Measurements from ENCODE around the gene LYSMD2. TPM values are rescaled to one million over a fixed set of nuclear protein-coding genes. Genes with fewer than 3 reads are reported as not detected.

Gene LYSMD2
- polyA plus RNA-seq, 1 of the 3 experiments (the other 2 are of a cell fraction): 10.3 TPM

DNA sequence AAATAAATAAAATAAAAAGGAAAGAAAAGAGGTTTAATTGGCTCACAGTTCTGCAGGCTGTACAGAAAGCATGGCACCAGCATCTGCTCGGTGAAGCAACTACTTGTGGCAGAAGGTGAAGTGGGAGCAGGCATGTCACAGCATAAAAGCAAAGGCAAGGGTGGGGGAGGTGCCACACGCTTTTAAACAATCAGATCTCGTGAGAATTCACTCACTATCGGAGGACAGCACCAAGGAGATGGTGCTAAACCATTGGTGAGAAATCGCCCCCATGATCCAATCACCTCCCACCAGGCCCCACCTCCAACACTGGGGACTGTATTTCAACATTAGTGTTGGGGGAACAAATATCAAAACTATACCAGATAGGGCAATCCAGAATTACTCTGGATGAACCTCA, 40.9 kb downstream of the LYSMD2 start (continued):
- no peak for TF ChIP-seq SMC3 (IDR thresholded peaks at IDR 0.05; ENCODE audit: low read depth, low read length)
- TF ChIP-seq POLR2AphosphoS5 (IDR thresholded peaks at IDR 0.05; ENCODE audit: low read depth, low read length): no peak
- no peak for TF ChIP-seq RFX5 (IDR thresholded peaks at IDR 0.05; ENCODE audit: low read length)
- TF ChIP-seq, protein P1, sequence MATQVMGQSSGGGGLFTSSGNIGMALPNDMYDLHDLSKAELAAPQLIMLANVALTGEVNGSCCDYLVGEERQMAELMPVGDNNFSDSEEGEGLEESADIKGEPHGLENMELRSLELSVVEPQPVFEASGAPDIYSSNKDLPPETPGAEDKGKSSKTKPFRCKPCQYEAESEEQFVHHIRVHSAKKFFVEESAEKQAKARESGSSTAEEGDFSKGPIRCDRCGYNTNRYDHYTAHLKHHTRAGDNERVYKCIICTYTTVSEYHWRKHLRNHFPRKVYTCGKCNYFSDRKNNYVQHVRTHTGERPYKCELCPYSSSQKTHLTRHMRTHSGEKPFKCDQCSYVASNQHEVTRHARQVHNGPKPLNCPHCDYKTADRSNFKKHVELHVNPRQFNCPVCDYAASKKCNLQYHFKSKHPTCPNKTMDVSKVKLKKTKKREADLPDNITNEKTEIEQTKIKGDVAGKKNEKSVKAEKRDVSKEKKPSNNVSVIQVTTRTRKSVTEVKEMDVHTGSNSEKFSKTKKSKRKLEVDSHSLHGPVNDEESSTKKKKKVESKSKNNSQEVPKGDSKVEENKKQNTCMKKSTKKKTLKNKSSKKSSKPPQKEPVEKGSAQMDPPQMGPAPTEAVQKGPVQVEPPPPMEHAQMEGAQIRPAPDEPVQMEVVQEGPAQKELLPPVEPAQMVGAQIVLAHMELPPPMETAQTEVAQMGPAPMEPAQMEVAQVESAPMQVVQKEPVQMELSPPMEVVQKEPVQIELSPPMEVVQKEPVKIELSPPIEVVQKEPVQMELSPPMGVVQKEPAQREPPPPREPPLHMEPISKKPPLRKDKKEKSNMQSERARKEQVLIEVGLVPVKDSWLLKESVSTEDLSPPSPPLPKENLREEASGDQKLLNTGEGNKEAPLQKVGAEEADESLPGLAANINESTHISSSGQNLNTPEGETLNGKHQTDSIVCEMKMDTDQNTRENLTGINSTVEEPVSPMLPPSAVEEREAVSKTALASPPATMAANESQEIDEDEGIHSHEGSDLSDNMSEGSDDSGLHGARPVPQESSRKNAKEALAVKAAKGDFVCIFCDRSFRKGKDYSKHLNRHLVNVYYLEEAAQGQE (IDR thresholded peaks at IDR 0.05; ENCODE audit: low read depth, low read length): no peak

DNA sequence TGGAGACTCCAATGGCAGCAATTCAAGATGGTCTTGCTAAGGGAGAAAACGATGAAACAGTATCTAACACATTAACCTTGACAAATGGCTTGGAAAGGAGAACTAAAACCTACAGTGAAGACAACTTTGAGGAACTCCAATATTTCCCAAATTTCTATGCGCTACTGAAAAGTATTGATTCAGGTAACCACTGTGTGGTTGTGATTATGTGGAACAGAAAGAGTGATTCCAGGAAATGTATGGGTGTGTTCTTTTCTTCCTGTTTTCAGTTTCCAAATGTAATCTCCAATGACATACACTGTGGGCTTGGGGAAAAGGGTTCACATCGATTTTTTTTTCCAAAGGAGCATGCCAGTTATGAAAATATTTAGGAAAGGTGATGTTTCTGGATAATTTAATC, 45.3 kb downstream of the LYSMD2 start:
- TF ChIP-seq MEF2A (IDR thresholded peaks at IDR 0.05; ENCODE audit: borderline replicate concordance, low read depth) (no peak), TCF12 (IDR thresholded peaks at IDR 0.05) (no peak), GABPA (IDR thresholded peaks at IDR 0.05; ENCODE audit: low read depth) (no peak), TEAD4 (IDR thresholded peaks at IDR 0.05; ENCODE audit: borderline replicate concordance, insufficient read depth) (no peak)
- TF ChIP-seq, protein P2, sequence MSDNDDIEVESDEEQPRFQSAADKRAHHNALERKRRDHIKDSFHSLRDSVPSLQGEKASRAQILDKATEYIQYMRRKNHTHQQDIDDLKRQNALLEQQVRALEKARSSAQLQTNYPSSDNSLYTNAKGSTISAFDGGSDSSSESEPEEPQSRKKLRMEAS (IDR thresholded peaks at IDR 0.05; ENCODE audit: low read depth): no peak
- TF ChIP-seq, protein P3, sequence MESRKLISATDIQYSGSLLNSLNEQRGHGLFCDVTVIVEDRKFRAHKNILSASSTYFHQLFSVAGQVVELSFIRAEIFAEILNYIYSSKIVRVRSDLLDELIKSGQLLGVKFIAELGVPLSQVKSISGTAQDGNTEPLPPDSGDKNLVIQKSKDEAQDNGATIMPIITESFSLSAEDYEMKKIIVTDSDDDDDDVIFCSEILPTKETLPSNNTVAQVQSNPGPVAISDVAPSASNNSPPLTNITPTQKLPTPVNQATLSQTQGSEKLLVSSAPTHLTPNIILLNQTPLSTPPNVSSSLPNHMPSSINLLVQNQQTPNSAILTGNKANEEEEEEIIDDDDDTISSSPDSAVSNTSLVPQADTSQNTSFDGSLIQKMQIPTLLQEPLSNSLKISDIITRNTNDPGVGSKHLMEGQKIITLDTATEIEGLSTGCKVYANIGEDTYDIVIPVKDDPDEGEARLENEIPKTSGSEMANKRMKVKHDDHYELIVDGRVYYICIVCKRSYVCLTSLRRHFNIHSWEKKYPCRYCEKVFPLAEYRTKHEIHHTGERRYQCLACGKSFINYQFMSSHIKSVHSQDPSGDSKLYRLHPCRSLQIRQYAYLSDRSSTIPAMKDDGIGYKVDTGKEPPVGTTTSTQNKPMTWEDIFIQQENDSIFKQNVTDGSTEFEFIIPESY (IDR thresholded peaks at IDR 0.05; ENCODE audit: borderline replicate concordance, low read depth): no peak
- TF ChIP-seq, protein P4, sequence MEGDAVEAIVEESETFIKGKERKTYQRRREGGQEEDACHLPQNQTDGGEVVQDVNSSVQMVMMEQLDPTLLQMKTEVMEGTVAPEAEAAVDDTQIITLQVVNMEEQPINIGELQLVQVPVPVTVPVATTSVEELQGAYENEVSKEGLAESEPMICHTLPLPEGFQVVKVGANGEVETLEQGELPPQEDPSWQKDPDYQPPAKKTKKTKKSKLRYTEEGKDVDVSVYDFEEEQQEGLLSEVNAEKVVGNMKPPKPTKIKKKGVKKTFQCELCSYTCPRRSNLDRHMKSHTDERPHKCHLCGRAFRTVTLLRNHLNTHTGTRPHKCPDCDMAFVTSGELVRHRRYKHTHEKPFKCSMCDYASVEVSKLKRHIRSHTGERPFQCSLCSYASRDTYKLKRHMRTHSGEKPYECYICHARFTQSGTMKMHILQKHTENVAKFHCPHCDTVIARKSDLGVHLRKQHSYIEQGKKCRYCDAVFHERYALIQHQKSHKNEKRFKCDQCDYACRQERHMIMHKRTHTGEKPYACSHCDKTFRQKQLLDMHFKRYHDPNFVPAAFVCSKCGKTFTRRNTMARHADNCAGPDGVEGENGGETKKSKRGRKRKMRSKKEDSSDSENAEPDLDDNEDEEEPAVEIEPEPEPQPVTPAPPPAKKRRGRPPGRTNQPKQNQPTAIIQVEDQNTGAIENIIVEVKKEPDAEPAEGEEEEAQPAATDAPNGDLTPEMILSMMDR (IDR thresholded peaks at IDR 0.05): no peak
- no peak overlapping the region for H3K4me3 ChIP-seq (ENCODE audit: low read depth in 2 of 2, low read length in 1 of 2)
- no peaks in the 10 kb centered on the region for H4K20me1 ChIP-seq (ENCODE audit: insufficient read depth)
- no peaks in the 10 kb centered on the region for H3K9me3 ChIP-seq
- 41% methylated on average over 3 of the region's 3 CpGs for WGBS (ENCODE audit: low lambda C conversion rate)
- H3K4me2 ChIP-seq: no peak overlapping the region
- no peak overlapping the region for H3K9ac ChIP-seq
- no peaks in the 10 kb centered on the region for H3F3A ChIP-seq (replicated peaks; ENCODE audit: insufficient read depth)
- no peaks in the 10 kb centered on the region for H3K79me2 ChIP-seq (ENCODE audit: insufficient read depth)
- H3K36me3 ChIP-seq (replicated peaks in 1 of 2; ENCODE audit: control insufficient read depth in 1 of 2, insufficient read depth in 2 of 2, low read length in 1 of 2): peaks cover 0 to 9% of the 10 kb centered on the region in 2 experiments
- H3K27ac ChIP-seq (ENCODE audit: low read depth in 2 of 2, low read length in 1 of 2): no peak overlapping the region
- no peaks in the 10 kb centered on the region for H3K4me1 ChIP-seq (ENCODE audit: control insufficient read depth in 1 of 2, insufficient read depth in 2 of 2, low read depth in 1 of 2, low read length in 1 of 2)
- H2AFZ ChIP-seq (ENCODE audit: low read depth): no peak overlapping the region
- POLR2A ChIA-PET: interaction anchor here (0.8 kb wide), 1 partner anchor 10 kb away, joined by 3 read pairs; no protein-coding TSS in a partner anchor
- H3K9me2 ChIP-seq: no peaks in the 10 kb centered on the region
- CTCF ChIA-PET: interaction anchor here (1.0 to 3.1 kb wide), 2 partner anchors 10 to 85 kb away, joined by 3 to 16 read pairs; no protein-coding TSS in a partner anchor
- peaks cover 10% of the 10 kb centered on the region; the same call in 1 of the 2 replicates for H3K27me3 ChIP-seq (ENCODE audit: insufficient read depth)
- no peak for DNase-seq
